Keratinocyte (primary cell): ENCODE measurements around the gene U2AF1L4. TPM values are rescaled to one million over a fixed set of nuclear protein-coding genes. Genes with fewer than 3 reads are reported as not detected.

ENCODE experiments used
- DNase-seq: peaks from one replicate; pipeline ENCODE4 v3.0.0-alpha.2; 2011; ENCODE audit warnings: low read depth, missing footprints, low spot score
- FAIRE-seq: peaks from 2 replicates; lab custom pipeline; 2011; peaks lifted over from hg19 to GRCh38; lab: Jason Lieb, UNC
- H2AFZ ChIP-seq: 2 replicates; pipeline ENCODE4 v1.6.0; 2012; ENCODE audit warnings: low read length, control low read depth, inconsistent platforms; ENCODE audit not compliant: control insufficient read depth
- H3K27ac ChIP-seq: 2 replicates; pipeline ENCODE4 v1.5.1; 2011; ENCODE audit warnings: low read length; ENCODE audit not compliant: control insufficient read depth, insufficient read depth
- H3K27me3 ChIP-seq: 3 replicates; pipeline ENCODE4 v1.6.0; 2011; ENCODE audit warnings: low read length; ENCODE audit not compliant: control insufficient read depth, insufficient read depth; ENCODE audit errors: extremely low read depth
- H3K36me3 ChIP-seq, 2 experiments: 2 replicates in 1 of 2; 3 replicates in 1 of 2; pipeline ENCODE4 v1.5.1; 2011; ENCODE audit warnings: low read length in 2 of 2, mild to moderate bottlenecking in 1 of 2; ENCODE audit not compliant: control insufficient read depth in 2 of 2, insufficient read depth in 2 of 2; ENCODE audit errors: extremely low read depth in 1 of 2
- H3K4me1 ChIP-seq: 3 replicates; pipeline ENCODE4 v1.5.1; 2011; ENCODE audit warnings: low read length; ENCODE audit not compliant: control insufficient read depth, insufficient read depth; ENCODE audit errors: extremely low read depth
- H3K4me2 ChIP-seq: 3 replicates; pipeline ENCODE4 v1.6.0; 2011; ENCODE audit warnings: low read depth, low read length; ENCODE audit not compliant: control insufficient read depth, insufficient read depth; ENCODE audit errors: extremely low read depth
- H3K4me3 ChIP-seq, 3 experiments: fragments of 200-600 bp in 1 of 3; sonication (generic) in 1 of 3; 2 replicates in 2 of 3; 3 replicates in 1 of 3; pipeline ENCODE4 v1.5.1; 2011 to 2016; ENCODE audit warnings: low read length in 3 of 3, mild to moderate bottlenecking in 3 of 3, control low read depth in 2 of 3, inconsistent platforms in 1 of 3, low read depth in 1 of 3, mixed read lengths in 1 of 3, mixed run types in 1 of 3, moderate library complexity in 1 of 3; ENCODE audit not compliant: control insufficient read depth in 2 of 3, insufficient read depth in 2 of 3; ENCODE audit errors: extremely low read depth in 1 of 3
- H3K79me2 ChIP-seq: 2 replicates; pipeline ENCODE4 v1.6.0; 2012; ENCODE audit warnings: low read length; ENCODE audit not compliant: control insufficient read depth, insufficient read depth
- H3K9ac ChIP-seq: 3 replicates; pipeline ENCODE4 v1.6.0; 2011; ENCODE audit warnings: low read length; ENCODE audit not compliant: control insufficient read depth, insufficient read depth; ENCODE audit errors: extremely low read depth
- H3K9me1 ChIP-seq: 3 replicates; pipeline ENCODE4 v1.6.0; 2011; ENCODE audit warnings: low read length; ENCODE audit not compliant: control insufficient read depth, insufficient read depth; ENCODE audit errors: extremely low read depth
- H3K9me3 ChIP-seq: 2 replicates; pipeline ENCODE4 v1.5.1; 2012; ENCODE audit warnings: low read depth, low read length; ENCODE audit not compliant: control insufficient read depth
- H4K20me1 ChIP-seq: 3 replicates; pipeline ENCODE4 v1.6.0; 2011; ENCODE audit warnings: low read length; ENCODE audit not compliant: control insufficient read depth, insufficient read depth; ENCODE audit errors: extremely low read depth
- CTCF ChIP-seq, 3 experiments: IDR thresholded peaks in 1 of 3; conservative IDR thresholded peaks in 1 of 3; optimal IDR thresholded peaks in 1 of 3; 2 replicates in 2 of 3; 3 replicates in 1 of 3; pipeline versions ENCODE3 to v1.5.1; 2011; ENCODE audit warnings: low read length in 3 of 3, mild to moderate bottlenecking in 3 of 3, moderate library complexity in 2 of 3, control low read depth in 1 of 3, inconsistent platforms in 1 of 3; ENCODE audit not compliant: insufficient read depth in 2 of 3; ENCODE audit errors: extremely low read depth in 1 of 3
- EZH2 ChIP-seq: IDR thresholded peaks from one replicate; pipeline ENCODE4 v1.6.1; 2012; ENCODE audit warnings: inconsistent platforms, mild to moderate bottlenecking, low read length, moderate library complexity
- dilution Hi-C: fragments of 300-500 bp; cut with MboI; formaldehyde crosslinking; loops from one replicate; pipeline ENCODE4 v1.7.0; 2020; ENCODE audit warnings: low sequenced_read_pairs; ENCODE audit not compliant: extremely low pct_ligation_motif_present
- polyA plus RNA-seq, 5 experiments: library from polyadenylated mRNA; depleted of rRNA in 3 of 5; stranded (reverse) in 3 of 5; stranded (forward) in 1 of 5; unstranded in 1 of 5; fragments of >200 nt; gene quantifications; 1 replicate in 1 of 5; 2 replicates in 3 of 5; 3 replicates in 1 of 5; pipeline versions ENCODE4 v1.2.1 to v1.2.3, GENCODE V29; 2011 to 2012; ENCODE audit warnings: missing spikeins in 2 of 5, low read depth in 1 of 5, low replicate concordance in 1 of 5

Gene U2AF1L4
- polyA plus RNA-seq, 1 donor (not counting 4 experiments of a cell fraction or from before 2014, with no cell fraction given) = 8.9 TPM

- no peak overlapping the region for H3K4me2 ChIP-seq
Measured at GRCh38 chr19:35792888-35793287, 47.7 kb upstream of the U2AF1L4 start.

GRCh38 chr19:35792312-35792711 lies 47.1 kb upstream of the U2AF1L4 start:
- DNase-seq (no peak), FAIRE-seq (no peak)
- H3K36me3 ChIP-seq = no peaks in the 10 kb centered on the region
- H3K27me3 ChIP-seq = peaks cover 10% of the 10 kb centered on the region
- H3K9me1 ChIP-seq = no peaks in the 10 kb centered on the region
- H3K4me3 ChIP-seq = no peak overlapping the region
- H3K9me3 ChIP-seq = no peaks in the 10 kb centered on the region
- no peaks in the 10 kb centered on the region for H3K4me1 ChIP-seq
- TF ChIP-seq CTCF (optimal IDR thresholded peaks at IDR 0.05 in 1 of 3, IDR thresholded peaks at IDR 0.05 in 1 of 3, conservative IDR thresholded peaks at IDR 0.05 in 1 of 3; ENCODE audit: extremely low read depth in 1 of 3, insufficient read depth in 2 of 3, low read length in 3 of 3) (no peak), EZH2 (no peak)
- H3K79me2 ChIP-seq = no peaks in the 10 kb centered on the region
- peaks cover 2% of the 10 kb centered on the region for H4K20me1 ChIP-seq
- no peak overlapping the region for H3K27ac ChIP-seq
- no peak overlapping the region for H3K9ac ChIP-seq
- dilution Hi-C loops = no loop called here
- H3K4me2 ChIP-seq = no peak overlapping the region
- H2AFZ ChIP-seq = no peak overlapping the region

More at GRCh38 chr19:35792888-35793287, 47.7 kb upstream of the U2AF1L4 start:
- H4K20me1 ChIP-seq = peaks cover 2% of the 10 kb centered on the region
- no peak overlapping the region for H2AFZ ChIP-seq
- H3K9ac ChIP-seq = no peak overlapping the region
- peaks cover 14% of the 10 kb centered on the region for H3K27me3 ChIP-seq
- H3K4me1 ChIP-seq = no peaks in the 10 kb centered on the region
- no peak for DNase-seq
- no peak overlapping the region for H3K4me3 ChIP-seq
- H3K9me3 ChIP-seq = no peaks in the 10 kb centered on the region
- no peaks in the 10 kb centered on the region for H3K79me2 ChIP-seq
- H3K9me1 ChIP-seq = no peaks in the 10 kb centered on the region
- FAIRE-seq = no peak
- dilution Hi-C loops = no loop called here
- TF ChIP-seq EZH2 (no peak), CTCF (optimal IDR thresholded peaks at IDR 0.05 in 1 of 3, IDR thresholded peaks at IDR 0.05 in 1 of 3, conservative IDR thresholded peaks at IDR 0.05 in 1 of 3; ENCODE audit: extremely low read depth in 1 of 3, insufficient read depth in 2 of 3, low read length in 3 of 3) (no peak)
- H3K36me3 ChIP-seq = no peaks in the 10 kb centered on the region
- no peak overlapping the region for H3K27ac ChIP-seq
